ENCODE results near the gene NBAS. TPM values are rescaled to one million over a fixed set of nuclear protein-coding genes. Genes with fewer than 3 reads are reported as not detected.
A peak's percentile ranks its signal among the peaks of the same experiment; 100 is the strongest.

The NBAS gene
- total and polyA plus RNA-seq, 10 of the 15 experiments (the other 5 are each of a cell fraction or from before 2014, with no cell fraction given) = 4.3 to 32.7 (median 20.8) TPM

- ChIA-PET RAD21 (ENCODE audit: unreplicated experiment) (no interaction called here), POLR2A (no interaction called here), SMC1A (ENCODE audit: uncharacterized antibody, unreplicated experiment) (no interaction called here), CTCF (no interaction called here)
- Histone ChIP-seq H4K20me1 (ENCODE audit: control insufficient read depth, insufficient read depth) (no peaks in the 10 kb centered on the region), H3K27me3 (replicated peaks in 1 of 2; ENCODE audit: control insufficient read depth in 2 of 2, insufficient read depth in 2 of 2, low read length in 1 of 2) (no peaks in the 10 kb centered on the region), H3K9me3 (replicated peaks; ENCODE audit: control insufficient read depth, insufficient read depth, low read length) (no peaks in the 10 kb centered on the region), H3K4me1 (ENCODE audit: control insufficient read depth, insufficient read depth, low read length) (no peaks in the 10 kb centered on the region), H3K79me2 (ENCODE audit: control insufficient read depth, insufficient read depth, low read length) (no peaks in the 10 kb centered on the region), H2AFZ (ENCODE audit: control insufficient read depth, low read depth, low read length) (no peak overlapping the region), H3K27ac (ENCODE audit: control insufficient read depth, insufficient read depth) (no peak overlapping the region), H3K4me3 (no peak overlapping the region), H3K36me3 (ENCODE audit: control insufficient read depth in 2 of 2, insufficient read depth in 2 of 2, low read length in 1 of 2) (no peaks in the 10 kb centered on the region), H3K9ac (ENCODE audit: control insufficient read depth, insufficient read depth, low read length) (no peak overlapping the region), H3K4me2 (ENCODE audit: control insufficient read depth, insufficient read depth) (no peak overlapping the region)
- ATAC-seq = no peak
- DNase-seq (ENCODE audit: low read depth, low spot score) = no peak
- intact Hi-C loops (cut with micrococcal nuclease; ENCODE audit: unreplicated experiment) = no loop called here
- BruUV-seq (replicated peaks) = no TSS peak
- 95% methylated on average over 3 of the region's 3 CpGs for WGBS (ENCODE audit: insufficient coverage, insufficient replicate concordance, low lambda C conversion rate, missing lambda C conversion rate)
- FAIRE-seq = peak; percentile 66
- TF ChIP-seq KDM1A (IDR thresholded peaks at IDR 0.05; ENCODE audit: borderline replicate concordance) (no peak), MEF2A (IDR thresholded peaks at IDR 0.05; ENCODE audit: insufficient read depth, low read depth, low read length) (no peak), BRCA1 (IDR thresholded peaks at IDR 0.05; ENCODE audit: low read depth, low read length) (no peak)
- in situ Hi-C loops (cut with MboI) = no loop called here
These were observed 319.2 kb downstream of the NBAS start for GRCh38 chr2:15241929-15242328.

- 100% methylated on average over 1 of the region's 1 CpG for WGBS (ENCODE audit: insufficient coverage, insufficient replicate concordance, low lambda C conversion rate, missing lambda C conversion rate)
- DNase-seq (ENCODE audit: low read depth, low spot score) = no peak
- Histone ChIP-seq H3K4me2 (ENCODE audit: control insufficient read depth, insufficient read depth) (no peak overlapping the region), H3K36me3 (ENCODE audit: control insufficient read depth in 2 of 2, insufficient read depth in 2 of 2, low read length in 1 of 2) (no peaks in the 10 kb centered on the region), H3K27ac (ENCODE audit: control insufficient read depth, insufficient read depth) (no peak overlapping the region), H3K27me3 (replicated peaks in 1 of 2; ENCODE audit: control insufficient read depth in 2 of 2, insufficient read depth in 2 of 2, low read length in 1 of 2) (no peaks in the 10 kb centered on the region), H3K9ac (ENCODE audit: control insufficient read depth, insufficient read depth, low read length) (no peak overlapping the region), H3K9me3 (replicated peaks; ENCODE audit: control insufficient read depth, insufficient read depth, low read length) (no peaks in the 10 kb centered on the region), H4K20me1 (ENCODE audit: control insufficient read depth, insufficient read depth) (no peaks in the 10 kb centered on the region), H2AFZ (ENCODE audit: control insufficient read depth, low read depth, low read length) (no peak overlapping the region), H3K4me1 (ENCODE audit: control insufficient read depth, insufficient read depth, low read length) (no peaks in the 10 kb centered on the region), H3K4me3 (no peak overlapping the region), H3K79me2 (ENCODE audit: control insufficient read depth, insufficient read depth, low read length) (no peaks in the 10 kb centered on the region)
- ChIA-PET RAD21 (ENCODE audit: unreplicated experiment) (no interaction called here), CTCF (no interaction called here), POLR2A (no interaction called here), SMC1A (ENCODE audit: uncharacterized antibody, unreplicated experiment) (interaction anchor here (1.3 kb wide), 1 partner anchor 18 kb away, joined by 3 read pairs; no protein-coding TSS in a partner anchor)
- no peak for ATAC-seq
- no TSS peak for BruUV-seq (replicated peaks)
- in situ Hi-C loops (cut with MboI) = no loop called here
- intact Hi-C loops (cut with micrococcal nuclease; ENCODE audit: unreplicated experiment) = no loop called here
- no peak for TF ChIP-seq NR2F1 (conservative IDR thresholded peaks at IDR 0.05)
- TF ChIP-seq NFYB (IDR thresholded peaks at IDR 0.05; ENCODE audit: insufficient read depth, low read depth, low read length) = no peak
- TF ChIP-seq SMC3 (IDR thresholded peaks at IDR 0.05; ENCODE audit: borderline replicate concordance, low read length) = no peak
- TF ChIP-seq PAX5 (IDR thresholded peaks at IDR 0.05; ENCODE audit: borderline replicate concordance, low read depth, low read length) = no peak
- no peak for TF ChIP-seq FOS (IDR thresholded peaks at IDR 0.05; ENCODE audit: borderline replicate concordance, extremely low read depth, insufficient read length)
- no peak for TF ChIP-seq MEF2A (IDR thresholded peaks at IDR 0.05; ENCODE audit: insufficient read depth, low read depth, low read length)
- no peak for TF ChIP-seq BACH1 (IDR thresholded peaks at IDR 0.05; ENCODE audit: borderline replicate concordance)
- no peak for TF ChIP-seq TARDBP (IDR thresholded peaks at IDR 0.05; ENCODE audit: borderline replicate concordance)
- TF ChIP-seq CHD4 (IDR thresholded peaks at IDR 0.05) = no peak
- FAIRE-seq = no peak
These were observed 319.9 kb downstream of the NBAS start for GRCh38 chr2:15241201-15241600.

Data from GM12878 (cell line).